ENCODE results near the gene LY9.

LY9 gene

GRCh38 chr1:160819186-160819585 lies 23.2 kb downstream of the LY9 start:
- Histone ChIP-seq H3K4me1 (ENCODE audit: control insufficient read depth, insufficient read depth, low read length) (peaks cover 7% of the 10 kb centered on the region), H3K9ac (ENCODE audit: low read length) (no peak overlapping the region), H3K36me3 (ENCODE audit: control insufficient read depth, insufficient read depth, low read length) (no peaks in the 10 kb centered on the region), H3K9me3 (ENCODE audit: control insufficient read depth, insufficient read depth, low read depth, low read length) (no peaks in the 10 kb centered on the region), H3K27me3 (ENCODE audit: control insufficient read depth, insufficient read depth, low read length) (no peaks in the 10 kb centered on the region), H3K27ac (ENCODE audit: low read depth, low read length) (no peak overlapping the region), H3K4me3 (ENCODE audit: low read depth, low read length) (no peak overlapping the region)

GRCh38 chr1:160821627-160822026 lies 25.7 kb downstream of the LY9 start:
- Histone ChIP-seq H3K4me3 (ENCODE audit: low read depth, low read length) (no peak overlapping the region), H3K9me3 (ENCODE audit: control insufficient read depth, insufficient read depth, low read depth, low read length) (no peaks in the 10 kb centered on the region), H3K36me3 (ENCODE audit: control insufficient read depth, insufficient read depth, low read length) (no peaks in the 10 kb centered on the region), H3K9ac (ENCODE audit: low read length) (no peak overlapping the region), H3K4me1 (ENCODE audit: control insufficient read depth, insufficient read depth, low read length) (peaks cover 7% of the 10 kb centered on the region), H3K27me3 (ENCODE audit: control insufficient read depth, insufficient read depth, low read length) (no peaks in the 10 kb centered on the region), H3K27ac (ENCODE audit: low read depth, low read length) (no peak overlapping the region)

- no peak overlapping the region for H3K4me3 ChIP-seq (ENCODE audit: low read depth, low read length)
- no peak overlapping the region for H3K27ac ChIP-seq (ENCODE audit: low read depth, low read length)
- H3K4me1 ChIP-seq (ENCODE audit: control insufficient read depth, insufficient read depth, low read length) = peaks cover 2% of the 10 kb centered on the region
- H3K36me3 ChIP-seq (ENCODE audit: control insufficient read depth, insufficient read depth, low read length) = no peaks in the 10 kb centered on the region
- no peaks in the 10 kb centered on the region for H3K27me3 ChIP-seq (ENCODE audit: control insufficient read depth, insufficient read depth, low read length)
- H3K9me3 ChIP-seq (ENCODE audit: control insufficient read depth, insufficient read depth, low read depth, low read length) = no peaks in the 10 kb centered on the region
- no peak overlapping the region for H3K9ac ChIP-seq (ENCODE audit: low read length)
Observed at GRCh38 chr1:160823296-160823695, 27.3 kb downstream of the LY9 start.

- no peak overlapping the region for H3K9ac ChIP-seq (ENCODE audit: low read length)
- 0 out of 2 replicates have a peak, but pooled peaks cover 3% of the 10 kb centered on the region for H3K4me1 ChIP-seq (ENCODE audit: control insufficient read depth, insufficient read depth, low read length)
- no peak overlapping the region for H3K4me3 ChIP-seq (ENCODE audit: low read depth, low read length)
- no peaks in the 10 kb centered on the region for H3K36me3 ChIP-seq (ENCODE audit: control insufficient read depth, insufficient read depth, low read length)
- H3K9me3 ChIP-seq (ENCODE audit: control insufficient read depth, insufficient read depth, low read depth, low read length) = no peaks in the 10 kb centered on the region
- no peaks in the 10 kb centered on the region for H3K27me3 ChIP-seq (ENCODE audit: control insufficient read depth, insufficient read depth, low read length)
- H3K27ac ChIP-seq (ENCODE audit: low read depth, low read length) = no peak overlapping the region
Observed at GRCh38 chr1:160826546-160826945, 30.6 kb downstream of the LY9 start.

GRCh38 chr1:160827418-160827817 lies 31.4 kb downstream of the LY9 start:
- no peak overlapping the region for H3K9ac ChIP-seq (ENCODE audit: low read length)
- no peaks in the 10 kb centered on the region for H3K36me3 ChIP-seq (ENCODE audit: control insufficient read depth, insufficient read depth, low read length)
- no peak overlapping the region for H3K27ac ChIP-seq (ENCODE audit: low read depth, low read length)
- H3K4me3 ChIP-seq (ENCODE audit: low read depth, low read length) = no peak overlapping the region
- H3K4me1 ChIP-seq (ENCODE audit: control insufficient read depth, insufficient read depth, low read length) = 0 out of 2 replicates have a peak, but pooled peaks cover 3% of the 10 kb centered on the region
- H3K27me3 ChIP-seq (ENCODE audit: control insufficient read depth, insufficient read depth, low read length) = no peaks in the 10 kb centered on the region
- H3K9me3 ChIP-seq (ENCODE audit: control insufficient read depth, insufficient read depth, low read depth, low read length) = no peaks in the 10 kb centered on the region

GRCh38 chr1:160829766-160830165 lies 33.8 kb downstream of the LY9 start:
- H3K9me3 ChIP-seq (ENCODE audit: control insufficient read depth, insufficient read depth, low read depth, low read length) = no peaks in the 10 kb centered on the region
- H3K27ac ChIP-seq (ENCODE audit: low read depth, low read length) = no peak overlapping the region
- H3K9ac ChIP-seq (ENCODE audit: low read length) = no peak overlapping the region
- no peaks in the 10 kb centered on the region for H3K36me3 ChIP-seq (ENCODE audit: control insufficient read depth, insufficient read depth, low read length)
- H3K27me3 ChIP-seq (ENCODE audit: control insufficient read depth, insufficient read depth, low read length) = no peaks in the 10 kb centered on the region
- 0 out of 2 replicates have a peak, but pooled peaks cover 3% of the 10 kb centered on the region for H3K4me1 ChIP-seq (ENCODE audit: control insufficient read depth, insufficient read depth, low read length)
- no peak overlapping the region for H3K4me3 ChIP-seq (ENCODE audit: low read depth, low read length)

- Histone ChIP-seq H3K4me3 (ENCODE audit: low read depth, low read length) (no peak overlapping the region), H3K9ac (ENCODE audit: low read length) (no peak overlapping the region), H3K4me1 (ENCODE audit: control insufficient read depth, insufficient read depth, low read length) (0 out of 2 replicates have a peak, but pooled peaks cover 3% of the 10 kb centered on the region), H3K36me3 (ENCODE audit: control insufficient read depth, insufficient read depth, low read length) (no peaks in the 10 kb centered on the region), H3K27me3 (ENCODE audit: control insufficient read depth, insufficient read depth, low read length) (no peaks in the 10 kb centered on the region), H3K9me3 (ENCODE audit: control insufficient read depth, insufficient read depth, low read depth, low read length) (no peaks in the 10 kb centered on the region), H3K27ac (ENCODE audit: low read depth, low read length) (no peak overlapping the region)
Observed at GRCh38 chr1:160830321-160831153, 34.6 kb downstream of the LY9 start.

GRCh38 chr1:160834945-160835565 lies 39.1 kb downstream of the LY9 start:
- Histone ChIP-seq H3K4me3 (ENCODE audit: low read depth, low read length) (no peak overlapping the region), H3K4me1 (ENCODE audit: control insufficient read depth, insufficient read depth, low read length) (peaks cover 12% of the 10 kb centered on the region; the same call in 1 of the 2 replicates), H3K9me3 (ENCODE audit: control insufficient read depth, insufficient read depth, low read depth, low read length) (no peaks in the 10 kb centered on the region), H3K36me3 (ENCODE audit: control insufficient read depth, insufficient read depth, low read length) (no peaks in the 10 kb centered on the region), H3K27me3 (ENCODE audit: control insufficient read depth, insufficient read depth, low read length) (no peaks in the 10 kb centered on the region), H3K9ac (ENCODE audit: low read length) (no peak overlapping the region), H3K27ac (ENCODE audit: low read depth, low read length) (no peak overlapping the region)

- H3K4me3 ChIP-seq (ENCODE audit: low read depth, low read length) = no peak overlapping the region
- no peaks in the 10 kb centered on the region for H3K27me3 ChIP-seq (ENCODE audit: control insufficient read depth, insufficient read depth, low read length)
- no peak overlapping the region for H3K9ac ChIP-seq (ENCODE audit: low read length)
- no peaks in the 10 kb centered on the region for H3K9me3 ChIP-seq (ENCODE audit: control insufficient read depth, insufficient read depth, low read depth, low read length)
- H3K4me1 ChIP-seq (ENCODE audit: control insufficient read depth, insufficient read depth, low read length) = peaks cover 9% of the 10 kb centered on the region; the same call in 1 of the 2 replicates
- no peaks in the 10 kb centered on the region for H3K36me3 ChIP-seq (ENCODE audit: control insufficient read depth, insufficient read depth, low read length)
- no peak overlapping the region for H3K27ac ChIP-seq (ENCODE audit: low read depth, low read length)
Observed at GRCh38 chr1:160835751-160836150, 39.8 kb downstream of the LY9 start.

GRCh38 chr1:160836561-160836960 lies 40.6 kb downstream of the LY9 start:
- Histone ChIP-seq H3K4me1 (ENCODE audit: control insufficient read depth, insufficient read depth, low read length) (peaks cover 9% of the 10 kb centered on the region; the same call in 1 of the 2 replicates), H3K4me3 (ENCODE audit: low read depth, low read length) (no peak overlapping the region), H3K27me3 (ENCODE audit: control insufficient read depth, insufficient read depth, low read length) (no peaks in the 10 kb centered on the region), H3K27ac (ENCODE audit: low read depth, low read length) (no peak overlapping the region), H3K9me3 (ENCODE audit: control insufficient read depth, insufficient read depth, low read depth, low read length) (no peaks in the 10 kb centered on the region), H3K9ac (ENCODE audit: low read length) (no peak overlapping the region), H3K36me3 (ENCODE audit: control insufficient read depth, insufficient read depth, low read length) (no peaks in the 10 kb centered on the region)

GRCh38 chr1:160836981-160837557 lies 41.1 kb downstream of the LY9 start:
- Histone ChIP-seq H3K9ac (ENCODE audit: low read length) (no peak overlapping the region), H3K9me3 (ENCODE audit: control insufficient read depth, insufficient read depth, low read depth, low read length) (no peaks in the 10 kb centered on the region), H3K27me3 (ENCODE audit: control insufficient read depth, insufficient read depth, low read length) (no peaks in the 10 kb centered on the region), H3K27ac (ENCODE audit: low read depth, low read length) (no peak overlapping the region), H3K36me3 (ENCODE audit: control insufficient read depth, insufficient read depth, low read length) (no peaks in the 10 kb centered on the region), H3K4me3 (ENCODE audit: low read depth, low read length) (no peak overlapping the region), H3K4me1 (ENCODE audit: control insufficient read depth, insufficient read depth, low read length) (peaks cover 9% of the 10 kb centered on the region; the same call in 1 of the 2 replicates)
